SK-N-SH (cell line): Measurements from ENCODE around the gene KNL1. TPM values are rescaled to one million over a fixed set of nuclear protein-coding genes. Genes with fewer than 3 reads are reported as not detected.
A peak's percentile ranks its signal among the peaks of the same experiment; 100 is the strongest.

ENCODE experiments used
- CTCF ChIA-PET: fragments of 300-600, 350-600 bp; formaldehyde crosslinking; extraction: SDS; loops from one replicate; lab custom pipeline; 2021; lab: Yijun Ruan, JAX
- POLR2A ChIA-PET: fragments of 350-600 bp; sonication (Branson Sonifier 250); formaldehyde crosslinking; extraction: SDS; loops from one replicate; lab custom pipeline; 2020; ENCODE audit warnings: antibody characterized with exemption, inconsistent platforms; lab: Yijun Ruan, JAX
- DNase-seq: peaks from one replicate; pipeline ENCODE4 v3.0.0; 2012
- H2AFZ ChIP-seq: fragments of 200-600 bp; sonication (generic); 2 replicates; pipeline ENCODE4 v1.8.1; 2016; ENCODE audit warnings: antibody characterized with exemption, mild to moderate bottlenecking, low read depth
- H3F3A ChIP-seq: fragments of 200-600 bp; sonication (generic); replicated peaks from 2 replicates; pipeline ENCODE3; 2016; ENCODE audit warnings: antibody characterized with exemption, mild to moderate bottlenecking; ENCODE audit not compliant: insufficient read depth
- H3K27ac ChIP-seq, 2 experiments: fragments of 200-500 bp in 1 of 2; fragments of 200-600 bp in 1 of 2; sonication (Bioruptor generic) in 1 of 2; sonication (generic), shearing (Covaris generic) in 1 of 2; 2 replicates each; pipeline versions ENCODE4 v1.5.1 to v1.6.1; 2014 to 2016; ENCODE audit warnings: low read depth in 2 of 2, inconsistent platforms in 1 of 2, low read length in 1 of 2, mild to moderate bottlenecking in 1 of 2, mixed read lengths in 1 of 2
- H3K27me3 ChIP-seq: fragments of 200-600 bp; sonication (generic), shearing (Covaris generic); 2 replicates; pipeline ENCODE4 v1.6.1; 2016; ENCODE audit warnings: mixed run types; ENCODE audit not compliant: insufficient read depth
- H3K36me3 ChIP-seq, 2 experiments: fragments of 200-500 bp in 1 of 2; fragments of 200-600 bp in 1 of 2; sonication (Bioruptor generic) in 1 of 2; sonication (generic) in 1 of 2; replicated peaks in 1 of 2; 2 replicates each; pipeline versions ENCODE3 to v1.5.1; 2014 to 2016; ENCODE audit warnings: low read length in 1 of 2, mild to moderate bottlenecking in 1 of 2; ENCODE audit not compliant: insufficient read depth in 2 of 2, control insufficient read depth in 1 of 2
- H3K4me1 ChIP-seq, 2 experiments: fragments of 200-500 bp in 1 of 2; fragments of 200-600 bp in 1 of 2; sonication (Bioruptor generic) in 1 of 2; sonication (generic), shearing (Covaris generic) in 1 of 2; 2 replicates each; pipeline versions ENCODE4 v1.5.1 to v1.6.1; 2014 to 2016; ENCODE audit warnings: low read depth in 1 of 2, low read length in 1 of 2, mixed run types in 1 of 2; ENCODE audit not compliant: insufficient read depth in 2 of 2, control insufficient read depth in 1 of 2
- H3K4me2 ChIP-seq: fragments of 200-600 bp; sonication (generic), shearing (Covaris generic); 2 replicates; pipeline ENCODE4 v1.6.1; 2017; ENCODE audit warnings: mixed run types
- H3K4me3 ChIP-seq, 2 experiments: fragments of 200-500 bp in 1 of 2; fragments of 200-600 bp in 1 of 2; sonication (Bioruptor generic) in 1 of 2; sonication (generic), shearing (Covaris generic) in 1 of 2; 2 replicates each; pipeline versions ENCODE4 v1.5.1 to v1.8.1; 2014 to 2016; ENCODE audit warnings: low read depth in 2 of 2, inconsistent platforms in 1 of 2, low read length in 1 of 2, mild to moderate bottlenecking in 1 of 2, mixed read lengths in 1 of 2, moderate library complexity in 1 of 2
- H3K79me2 ChIP-seq: fragments of 200-600 bp; sonication (generic); 2 replicates; pipeline ENCODE4 v1.8.1; 2017; ENCODE audit warnings: mild to moderate bottlenecking; ENCODE audit not compliant: insufficient read depth
- H3K9ac ChIP-seq: fragments of 200-600 bp; sonication (generic); 2 replicates; pipeline ENCODE4 v1.6.1; 2017; ENCODE audit warnings: mixed run types
- H3K9me2 ChIP-seq: fragments of 200-600 bp; sonication (generic); 2 replicates; pipeline ENCODE4 v1.6.1; 2017; ENCODE audit warnings: mixed run types
- H3K9me3 ChIP-seq: fragments of 200-600 bp; sonication (generic); 2 replicates; pipeline ENCODE4 v1.6.1; 2017; ENCODE audit warnings: mixed run types, mild to moderate bottlenecking, moderate library complexity
- H4K20me1 ChIP-seq: fragments of 200-600 bp; sonication (generic); 2 replicates; pipeline ENCODE4 v1.6.1; 2017; ENCODE audit warnings: mild to moderate bottlenecking, mixed run types; ENCODE audit not compliant: insufficient read depth
- FOXJ3 ChIP-seq: sonication (generic); formaldehyde crosslinking; IDR thresholded peaks from 2 replicates; pipeline ENCODE4 v1.5.1; 2020; ENCODE audit warnings: mild to moderate bottlenecking, missing genetic modification reagents
- MEF2A ChIP-seq: IDR thresholded peaks from 2 replicates; pipeline ENCODE4 v1.4.0; 2012; ENCODE audit warnings: low read depth, borderline replicate concordance
- MXI1 ChIP-seq: IDR thresholded peaks from 2 replicates; pipeline ENCODE4 v1.6.1; 2012; ENCODE audit warnings: mild to moderate bottlenecking, low read depth, low read length, improper control_type of control experiment
- NRF1 ChIP-seq: IDR thresholded peaks from 2 replicates; pipeline ENCODE4 v1.6.1; 2012; ENCODE audit warnings: low read depth, mild to moderate bottlenecking, low read length
- PBX3 ChIP-seq: IDR thresholded peaks from 2 replicates; pipeline ENCODE4; 2012
- RCOR1 ChIP-seq: fragments of 150-350 bp; IDR thresholded peaks from 2 replicates; pipeline ENCODE4 v1.6.1; 2017; ENCODE audit warnings: antibody characterized with exemption, low read length
- SMC3 ChIP-seq: IDR thresholded peaks from 2 replicates; pipeline ENCODE4 v1.6.1; 2012; ENCODE audit warnings: low read depth, low read length, improper control_type of control experiment
- TAF1 ChIP-seq: IDR thresholded peaks from 2 replicates; pipeline ENCODE4 v1.6.1; 2012; ENCODE audit warnings: low read depth, mild to moderate bottlenecking, low read length, moderate library complexity, borderline replicate concordance
- USF2 ChIP-seq: fragments of 150-350 bp; IDR thresholded peaks from 2 replicates; pipeline ENCODE4 v1.6.1; 2017; ENCODE audit warnings: antibody characterized with exemption, low read length, low read depth, borderline replicate concordance
- YY1 ChIP-seq: IDR thresholded peaks from 2 replicates; pipeline ENCODE4 v1.4.0; 2012; ENCODE audit warnings: low read depth, mild to moderate bottlenecking
- WGBS: methylation state at CpG from one replicate; pipeline ENCODE4 v1.1.6; 2017; ENCODE audit warnings: low lambda C conversion rate; 5-methylcytosine and 5-hydroxymethylcytosine counted together
- polyA plus RNA-seq, 3 experiments: library from polyadenylated mRNA; depleted of rRNA; stranded (reverse); fragments of >200 nt; gene quantifications; 2 replicates each; pipeline ENCODE4 v1.2.3, GENCODE V29; 2012
- TF ChIP-seq, protein P1 (sequence below): fragments of 150-350 bp; IDR thresholded peaks from 2 replicates; pipeline ENCODE4 v1.6.1; 2016; ENCODE audit warnings: mild to moderate bottlenecking, low read depth, low read length

Gene KNL1
- polyA plus RNA-seq, 1 of the 3 experiments (the other 2 are of a cell fraction), result 1.6 TPM

DNA sequence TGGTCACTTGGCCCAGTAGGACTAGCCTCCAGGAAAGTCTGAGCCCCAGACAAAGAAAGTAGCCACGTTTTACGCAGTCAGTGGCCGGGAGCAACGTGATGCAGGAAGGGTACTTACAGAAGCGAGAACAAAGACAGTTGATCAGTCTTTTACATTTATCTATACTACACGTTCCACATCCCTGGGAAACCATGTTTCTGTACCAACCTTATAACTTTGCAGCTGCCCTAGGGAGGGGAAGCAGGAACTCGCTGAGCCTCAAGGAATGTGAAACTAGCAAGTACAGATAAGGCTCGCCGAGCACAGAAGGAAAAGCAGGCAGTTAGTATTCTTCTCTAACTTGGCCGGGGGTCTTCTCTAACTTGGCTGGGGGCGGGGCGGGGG, 3.4 kb upstream of the KNL1 start:
- H3K9me2 ChIP-seq, result no peaks in the 10 kb centered on the region
- ChIA-PET POLR2A (interaction anchor here (1.1 kb wide), 1 partner anchor 22 kb away, joined by 3 read pairs; the partner anchor contains the start of gene RPUSD2), CTCF (interaction anchor here (1.1 to 2.7 kb wide), 9 partner anchors 10 to 206 kb away, joined by 3 to 15 read pairs (median 4); no protein-coding TSS in a partner anchor)
- no peaks in the 10 kb centered on the region for H3K27me3 ChIP-seq
- no peaks in the 10 kb centered on the region for H4K20me1 ChIP-seq
- H3K4me3 ChIP-seq, result no peak overlapping the region
- peaks cover 10% of the 10 kb centered on the region for H3F3A ChIP-seq
- no peaks in the 10 kb centered on the region for H3K36me3 ChIP-seq
- H3K4me1 ChIP-seq, result no peaks in the 10 kb centered on the region
- WGBS, result 91% methylated on average over 12 of the region's 12 CpGs
- H3K79me2 ChIP-seq, result peaks cover 13% of the 10 kb centered on the region
- DNase-seq, result no peak
- no peak overlapping the region for H3K4me2 ChIP-seq
- H3K27ac ChIP-seq, result no peak overlapping the region
- no peak overlapping the region for H3K9ac ChIP-seq
- H2AFZ ChIP-seq, result no peak overlapping the region
- H3K9me3 ChIP-seq, result no peaks in the 10 kb centered on the region
- TF ChIP-seq NRF1 (no peak), USF2 (no peak)
- TF ChIP-seq, all 33 proteins: peak for 0

DNA sequence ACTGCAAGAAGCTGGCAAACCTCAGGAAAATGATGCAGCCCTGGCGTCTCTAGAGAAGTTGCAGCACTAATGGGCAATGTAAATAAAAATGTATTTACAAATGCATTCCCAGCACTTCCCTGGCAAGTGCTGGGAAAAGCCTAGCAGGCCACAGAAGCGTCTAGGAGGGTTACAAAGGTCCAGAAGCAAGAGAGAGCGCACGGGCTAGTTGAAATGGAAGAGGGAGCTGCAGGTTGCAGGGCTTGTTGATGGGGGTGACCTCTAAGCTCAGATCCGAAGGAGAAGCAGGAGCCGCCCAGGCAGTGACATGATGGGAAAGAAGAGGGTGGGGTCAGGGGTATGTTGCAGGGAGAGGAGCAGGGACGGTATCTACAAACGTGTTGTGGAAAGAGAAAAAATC, 2.7 kb upstream of the KNL1 start:
- H3K4me3 ChIP-seq, result no peak overlapping the region
- DNase-seq, result no peak
- no peak for TF ChIP-seq YY1
- no peak for TF ChIP-seq PBX3
- no peak for TF ChIP-seq MEF2A
- TF ChIP-seq SMC3, result no peak
- H3F3A ChIP-seq, result peaks cover 10% of the 10 kb centered on the region
- H3K27ac ChIP-seq, result no peak overlapping the region
- H2AFZ ChIP-seq, result no peak overlapping the region
- WGBS, result 85% methylated on average over 8 of the region's 8 CpGs
- CTCF ChIA-PET, result interaction anchor here (2.7 kb wide), 1 partner anchor 72 kb away, joined by 15 read pairs; no protein-coding TSS in a partner anchor
- H3K79me2 ChIP-seq, result peaks cover 20% of the 10 kb centered on the region
- no peak overlapping the region for H3K9ac ChIP-seq
- H3K9me3 ChIP-seq, result no peaks in the 10 kb centered on the region
- H4K20me1 ChIP-seq, result no peaks in the 10 kb centered on the region
- H3K9me2 ChIP-seq, result no peaks in the 10 kb centered on the region
- POLR2A ChIA-PET, result interaction anchor here (1.1 kb wide), 1 partner anchor 22 kb away, joined by 3 read pairs; the partner anchor contains the start of gene RPUSD2
- no peaks in the 10 kb centered on the region for H3K27me3 ChIP-seq
- H3K4me2 ChIP-seq, result no peak overlapping the region
- no peaks in the 10 kb centered on the region for H3K36me3 ChIP-seq
- no peaks in the 10 kb centered on the region for H3K4me1 ChIP-seq

GRCh38 chr15:40593165-40593564, 884 bp upstream of the KNL1 start:
- no peaks in the 10 kb centered on the region for H3K9me2 ChIP-seq
- H3K4me1 ChIP-seq, result no peaks in the 10 kb centered on the region
- WGBS, result 55% methylated on average over 2 of the region's 2 CpGs
- no peaks in the 10 kb centered on the region for H3K27me3 ChIP-seq
- TF ChIP-seq FOXJ3 (CRISPR knock-in tag) (no peak), TAF1 (no peak), RCOR1 (no peak), YY1 (no peak), MXI1 (no peak)
- TF ChIP-seq, protein P1, sequence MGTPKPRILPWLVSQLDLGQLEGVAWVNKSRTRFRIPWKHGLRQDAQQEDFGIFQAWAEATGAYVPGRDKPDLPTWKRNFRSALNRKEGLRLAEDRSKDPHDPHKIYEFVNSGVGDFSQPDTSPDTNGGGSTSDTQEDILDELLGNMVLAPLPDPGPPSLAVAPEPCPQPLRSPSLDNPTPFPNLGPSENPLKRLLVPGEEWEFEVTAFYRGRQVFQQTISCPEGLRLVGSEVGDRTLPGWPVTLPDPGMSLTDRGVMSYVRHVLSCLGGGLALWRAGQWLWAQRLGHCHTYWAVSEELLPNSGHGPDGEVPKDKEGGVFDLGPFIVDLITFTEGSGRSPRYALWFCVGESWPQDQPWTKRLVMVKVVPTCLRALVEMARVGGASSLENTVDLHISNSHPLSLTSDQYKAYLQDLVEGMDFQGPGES, result no peak
- no peaks in the 10 kb centered on the region for H4K20me1 ChIP-seq
- H3K4me2 ChIP-seq, result no peak overlapping the region
- H3K4me3 ChIP-seq, result no peak overlapping the region
- H3K27ac ChIP-seq, result no peak overlapping the region
- peaks cover 5% of the 10 kb centered on the region for H3F3A ChIP-seq
- H3K9me3 ChIP-seq, result no peaks in the 10 kb centered on the region
- H3K9ac ChIP-seq, result no peak overlapping the region
- peak overlapping the region; percentile 52 for H2AFZ ChIP-seq
- ChIA-PET CTCF (interaction anchor here (1.2 to 1.3 kb wide), 2 partner anchors 73 to 264 kb away, joined by 5 read pairs; no protein-coding TSS in a partner anchor), POLR2A (interaction anchor here (0.6 kb wide), 1 partner anchor 211 kb away, joined by 3 read pairs; the partner anchor contains the start of gene KNSTRN)
- peaks cover 38% of the 10 kb centered on the region for H3K79me2 ChIP-seq
- DNase-seq, result no peak
- no peaks in the 10 kb centered on the region for H3K36me3 ChIP-seq
